HG03280 (cell line): ENCODE results near the gene IL22RA2.
"Not testable (repeated sequence)": the region's sequence is repeated elsewhere in the genome, so short reads cannot be mapped to it uniquely, and the experiment has no call there.

Source experiments
- ATAC-seq: cut with Tn5 transposase; IDR thresholded peaks from one replicate; pipeline ENCODE4 v1.9.1; 2021; ENCODE audit warnings: mild to moderate bottlenecking, moderate library complexity; ENCODE audit not compliant: unreplicated experiment

The IL22RA2 gene

GRCh38 chr6:137126875-137127485 lies 46.5 kb downstream of the IL22RA2 start:
- no peak for ATAC-seq

GRCh38 chr6:137123078-137123477 lies 50.4 kb downstream of the IL22RA2 start:
- no peak for ATAC-seq

GRCh38 chr6:137122612-137123011 lies 50.8 kb downstream of the IL22RA2 start:
- peak; percentile 63 for ATAC-seq

GRCh38 chr6:137121401-137121997 lies 51.9 kb downstream of the IL22RA2 start:
- ATAC-seq: peak; percentile 50

- ATAC-seq: no peak
Measured at GRCh38 chr6:137120748-137121147, 52.7 kb downstream of the IL22RA2 start.

- ATAC-seq: no peak
Measured at GRCh38 chr6:137119196-137120104, 54.0 kb downstream of the IL22RA2 start.

GRCh38 chr6:137117581-137117980 lies 55.9 kb downstream of the IL22RA2 start:
- ATAC-seq: no peak

GRCh38 chr6:137116807-137117206 lies 56.6 kb downstream of the IL22RA2 start:
- ATAC-seq: no peak

GRCh38 chr6:137115658-137116057 lies 57.8 kb downstream of the IL22RA2 start:
- no peak for ATAC-seq

GRCh38 chr6:137112067-137112355 lies 61.4 kb downstream of the IL22RA2 start:
- no peak for ATAC-seq

- no peak for ATAC-seq
Measured at GRCh38 chr6:137111296-137112066, 62.0 kb downstream of the IL22RA2 start.

- no peak for ATAC-seq
Measured at GRCh38 chr6:137107767-137108105, 65.7 kb downstream of the IL22RA2 start.

- ATAC-seq: not testable (repeated sequence)
Measured at GRCh38 chr6:137107047-137107766, 66.2 kb downstream of the IL22RA2 start.

- ATAC-seq: no peak
Measured at GRCh38 chr6:137106183-137106582, 67.3 kb downstream of the IL22RA2 start.

GRCh38 chr6:137105375-137105774 lies 68.1 kb downstream of the IL22RA2 start:
- ATAC-seq: no peak

- no peak for ATAC-seq
Measured at GRCh38 chr6:137104926-137105325, 68.5 kb downstream of the IL22RA2 start.

GRCh38 chr6:137102851-137103492 lies 70.5 kb downstream of the IL22RA2 start:
- peak; percentile 87 for ATAC-seq

GRCh38 chr6:137102050-137102848 lies 71.2 kb downstream of the IL22RA2 start:
- peak; percentile 18 for ATAC-seq

- ATAC-seq: no peak
Measured at GRCh38 chr6:137099689-137100403, 73.6 kb downstream of the IL22RA2 start.
